Calu3 (cell line): ENCODE data around the gene CXCL5. TPM values are rescaled to one million over a fixed set of nuclear protein-coding genes. Genes with fewer than 3 reads are reported as not detected.
"Not testable (repeated sequence)": the region's sequence is repeated elsewhere in the genome, so short reads cannot be mapped to it uniquely, and the experiment has no call there.

Experiments used
- BruUV-seq: library from RNA; stranded (reverse); fragments of 400-500 nt; replicated peaks from 2 replicates; lab custom pipeline; 2021; lab: Mats Ljungman, UMichigan
- CTCF ChIA-PET: fragments of 300-600 bp; sonication (Branson Sonifier 250); formaldehyde crosslinking; loops from one replicate; lab custom pipeline; 2022; ENCODE audit warnings: antibody characterized with exemption; lab: Charles Lee
- DNase-seq: peaks from one replicate; pipeline ENCODE4 v3.0.0; 2022
- H3K27ac Mint-ChIP-seq: one replicate; pipeline ENCODE4 v1.8.0; 2022; ENCODE audit warnings: mixed read lengths; ENCODE audit not compliant: unreplicated experiment
- H3K27me3 Mint-ChIP-seq: one replicate; pipeline ENCODE4 v1.8.0; 2022; ENCODE audit warnings: mixed read lengths; ENCODE audit not compliant: unreplicated experiment
- H3K36me3 Mint-ChIP-seq: one replicate; pipeline ENCODE4 v1.8.0; 2022; ENCODE audit warnings: mild to moderate bottlenecking, moderate library complexity, mixed read lengths; ENCODE audit not compliant: insufficient read depth, unreplicated experiment
- H3K4me1 Mint-ChIP-seq: one replicate; pipeline ENCODE4 v1.8.0; 2022; ENCODE audit warnings: mild to moderate bottlenecking, low read depth, mixed read lengths; ENCODE audit not compliant: unreplicated experiment
- H3K4me3 Mint-ChIP-seq: one replicate; pipeline ENCODE4 v1.8.0; 2022; ENCODE audit warnings: mild to moderate bottlenecking, low read depth, moderate library complexity, mixed read lengths; ENCODE audit not compliant: unreplicated experiment
- H3K9me3 Mint-ChIP-seq: one replicate; pipeline ENCODE4 v1.8.0; 2022; ENCODE audit warnings: low read depth, mixed read lengths; ENCODE audit not compliant: unreplicated experiment
- intact Hi-C: fragments of 100-400 bp; cut with micrococcal nuclease; formaldehyde crosslinking; loops from one replicate; pipeline ENCODE4 v1.10.0; 2022; ENCODE audit not compliant: unreplicated experiment
- total RNA-seq: library from RNA; stranded (reverse); gene quantifications from 2 replicates; pipeline ENCODE4 v1.2.3, GENCODE V29; 2022
- TF ChIP-seq, protein P1 (sequence below): fragments of 200-600 bp; IDR thresholded peaks from one replicate; pipeline ENCODE4 v1.8.0; 2022; ENCODE audit warnings: antibody characterized with exemption; ENCODE audit not compliant: unreplicated experiment

The CXCL5 gene
- total RNA-seq, 1 experiment from 2014 or later = 1,906 TPM

DNA sequence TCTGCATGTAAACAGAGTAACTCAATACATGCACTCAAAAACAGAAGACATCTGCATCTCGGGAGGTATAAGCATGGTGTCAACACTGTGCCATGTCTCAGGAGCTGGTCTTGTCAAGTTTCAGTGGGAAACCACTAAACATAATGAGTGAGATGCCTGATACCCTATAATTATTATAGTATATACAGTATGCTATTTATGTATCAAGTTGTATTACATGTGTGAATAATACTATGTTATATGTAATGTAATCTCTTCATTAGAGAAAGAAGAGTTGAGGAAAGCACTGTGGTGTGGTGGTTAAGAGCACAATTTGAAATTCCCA, 13.0 kb downstream of the CXCL5 start:
- TF ChIP-seq, protein P1, sequence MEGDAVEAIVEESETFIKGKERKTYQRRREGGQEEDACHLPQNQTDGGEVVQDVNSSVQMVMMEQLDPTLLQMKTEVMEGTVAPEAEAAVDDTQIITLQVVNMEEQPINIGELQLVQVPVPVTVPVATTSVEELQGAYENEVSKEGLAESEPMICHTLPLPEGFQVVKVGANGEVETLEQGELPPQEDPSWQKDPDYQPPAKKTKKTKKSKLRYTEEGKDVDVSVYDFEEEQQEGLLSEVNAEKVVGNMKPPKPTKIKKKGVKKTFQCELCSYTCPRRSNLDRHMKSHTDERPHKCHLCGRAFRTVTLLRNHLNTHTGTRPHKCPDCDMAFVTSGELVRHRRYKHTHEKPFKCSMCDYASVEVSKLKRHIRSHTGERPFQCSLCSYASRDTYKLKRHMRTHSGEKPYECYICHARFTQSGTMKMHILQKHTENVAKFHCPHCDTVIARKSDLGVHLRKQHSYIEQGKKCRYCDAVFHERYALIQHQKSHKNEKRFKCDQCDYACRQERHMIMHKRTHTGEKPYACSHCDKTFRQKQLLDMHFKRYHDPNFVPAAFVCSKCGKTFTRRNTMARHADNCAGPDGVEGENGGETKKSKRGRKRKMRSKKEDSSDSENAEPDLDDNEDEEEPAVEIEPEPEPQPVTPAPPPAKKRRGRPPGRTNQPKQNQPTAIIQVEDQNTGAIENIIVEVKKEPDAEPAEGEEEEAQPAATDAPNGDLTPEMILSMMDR = no peak
- intact Hi-C loops = no loop called here

DNA sequence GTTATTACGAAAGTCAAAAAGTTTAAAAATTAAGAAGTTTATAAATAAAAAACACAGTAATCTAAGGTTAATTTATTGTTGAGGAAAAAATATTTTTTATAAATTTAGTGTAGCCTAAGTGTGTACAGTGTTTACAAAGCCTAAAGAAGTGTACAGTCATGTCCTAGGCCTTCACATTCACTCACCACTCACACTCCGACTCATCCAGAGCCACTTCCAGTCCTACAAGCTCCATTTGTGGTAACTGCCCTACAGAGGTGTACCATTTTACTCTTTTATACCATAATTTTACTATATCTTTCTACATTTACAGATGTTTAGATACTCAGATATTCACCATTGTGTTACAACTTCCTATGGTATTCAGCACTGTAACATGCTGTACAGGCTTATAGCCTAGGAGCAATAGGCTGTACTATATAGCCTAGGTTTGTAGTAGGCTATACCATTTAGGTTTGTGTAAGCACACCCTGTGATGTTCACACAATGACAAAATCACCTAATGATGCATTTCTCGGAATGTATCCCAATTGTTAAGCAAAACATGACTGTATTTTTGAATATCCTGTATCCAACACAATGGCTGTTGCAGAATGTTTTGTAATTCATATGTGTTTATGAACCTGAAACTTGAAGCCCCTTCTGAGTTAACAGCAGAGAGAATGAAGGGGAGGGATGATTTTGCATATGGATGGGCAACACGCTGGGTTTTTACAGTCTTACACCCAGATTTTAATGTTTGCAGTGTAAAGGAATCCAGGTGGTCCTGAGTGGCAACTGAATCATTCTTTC, 13.5 kb downstream of the CXCL5 start:
- no peak for DNase-seq
- Mint-ChIP-seq H3K36me3 (no peaks in the 10 kb centered on the region), H3K9me3 (no peaks in the 10 kb centered on the region), H3K4me3 (no peak overlapping the region), H3K27me3 (no peaks in the 10 kb centered on the region), H3K4me1 (peaks cover 22% of the 10 kb centered on the region), H3K27ac (no peak overlapping the region)
- TF ChIP-seq, protein P1 = no peak
- no TSS peak for BruUV-seq
- intact Hi-C loops = no loop called here
- CTCF ChIA-PET = no interaction called here

More for the DNA sequence above, 13.0 kb downstream of the CXCL5 start:
- CTCF ChIA-PET = no interaction called here
- Mint-ChIP-seq H3K27ac (no peak overlapping the region), H3K36me3 (no peaks in the 10 kb centered on the region), H3K4me1 (peaks cover 22% of the 10 kb centered on the region), H3K4me3 (no peak overlapping the region), H3K9me3 (no peaks in the 10 kb centered on the region), H3K27me3 (no peaks in the 10 kb centered on the region)
- BruUV-seq = no TSS peak
- DNase-seq = no peak

DNA sequence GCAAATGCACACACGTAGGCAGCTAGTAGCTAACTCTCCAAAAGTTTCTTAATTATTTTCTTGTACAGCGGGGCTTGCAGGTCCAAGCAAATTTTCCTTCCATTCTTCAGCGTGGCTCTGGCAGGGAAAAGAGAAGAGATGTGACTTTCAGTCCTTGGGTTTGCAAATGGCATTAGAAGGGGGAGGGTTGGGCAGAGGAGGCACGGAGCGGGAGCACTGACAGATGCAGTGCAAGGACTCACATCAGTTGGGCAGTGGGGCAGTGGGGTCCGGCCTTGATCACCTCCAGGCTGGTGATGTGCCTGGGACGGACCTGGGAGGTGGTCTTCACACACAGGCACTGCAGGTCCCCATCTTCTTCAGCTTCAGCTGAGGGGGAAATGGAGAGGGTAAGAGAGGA, 17.3 kb downstream of the CXCL5 start:
- H3K4me1 Mint-ChIP-seq = peaks cover 23% of the 10 kb centered on the region
- CTCF ChIA-PET, BruUV-seq, H3K9me3 Mint-ChIP-seq, H3K36me3 Mint-ChIP-seq, H3K27ac Mint-ChIP-seq, intact Hi-C loops, H3K27me3 Mint-ChIP-seq, DNase-seq: not testable (repeated sequence)
- peak overlapping the region; percentile 62 for H3K4me3 Mint-ChIP-seq

DNA sequence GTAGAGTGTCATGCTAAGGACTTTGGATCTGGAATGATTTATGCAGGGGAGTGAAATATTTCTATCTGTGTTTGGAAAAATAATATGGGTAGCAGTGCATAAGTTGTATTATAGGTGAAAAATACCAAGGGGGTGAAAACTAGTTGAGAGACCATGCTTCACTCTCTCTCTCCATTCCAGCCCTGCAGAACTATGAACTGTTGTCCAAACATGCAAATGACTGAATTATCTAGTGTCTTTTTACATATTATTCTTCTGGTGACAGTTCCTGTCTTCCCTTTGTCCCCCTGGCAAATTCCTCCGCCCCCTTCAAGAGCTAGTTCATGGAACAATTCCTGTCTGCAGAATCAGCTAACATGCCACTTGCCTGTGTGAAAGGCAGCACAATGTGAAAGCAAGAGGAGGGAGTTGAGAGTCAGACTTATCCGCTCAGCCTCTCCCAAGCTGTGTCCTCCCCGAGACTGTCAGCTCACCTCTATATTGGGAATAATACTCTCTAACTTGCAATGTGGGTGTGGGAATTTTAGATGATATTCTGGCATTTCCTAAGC, 19.0 kb downstream of the CXCL5 start:
- TF ChIP-seq, protein P1 = no peak
- CTCF ChIA-PET = no interaction called here
- H3K4me1 Mint-ChIP-seq = peaks cover 23% of the 10 kb centered on the region
- H3K9me3 Mint-ChIP-seq = no peaks in the 10 kb centered on the region
- H3K36me3 Mint-ChIP-seq = no peaks in the 10 kb centered on the region
- no peak overlapping the region for H3K4me3 Mint-ChIP-seq
- H3K27ac Mint-ChIP-seq = no peak overlapping the region
- no peaks in the 10 kb centered on the region for H3K27me3 Mint-ChIP-seq
- no TSS peak for BruUV-seq
- DNase-seq = no peak
- intact Hi-C loops = no loop called here

DNA sequence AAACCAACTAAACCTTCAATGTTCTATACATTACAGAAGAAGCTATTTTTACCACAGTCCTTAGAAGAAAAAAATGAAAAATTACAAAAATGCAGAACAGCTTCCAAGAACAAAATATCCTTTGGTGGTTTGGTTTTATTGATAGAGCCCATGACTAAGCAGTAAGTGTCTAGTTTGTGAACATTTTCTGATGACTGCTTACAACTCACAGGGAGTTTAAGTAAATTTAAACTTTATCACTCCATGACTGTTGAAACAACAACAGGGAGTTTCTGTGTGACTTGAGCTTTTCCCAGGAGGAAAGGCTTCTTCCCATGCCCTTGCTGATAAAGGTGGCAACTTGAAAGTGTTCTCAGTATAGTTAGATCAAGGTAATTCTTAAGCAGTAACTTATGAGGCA, 19.6 kb downstream of the CXCL5 start:
- no peaks in the 10 kb centered on the region for H3K36me3 Mint-ChIP-seq
- TF ChIP-seq, protein P1 = no peak
- peaks cover 23% of the 10 kb centered on the region for H3K4me1 Mint-ChIP-seq
- no peaks in the 10 kb centered on the region for H3K9me3 Mint-ChIP-seq
- no peaks in the 10 kb centered on the region for H3K27me3 Mint-ChIP-seq
- no peak overlapping the region for H3K27ac Mint-ChIP-seq
- no TSS peak for BruUV-seq
- DNase-seq = no peak
- CTCF ChIA-PET = no interaction called here
- H3K4me3 Mint-ChIP-seq = no peak overlapping the region
- intact Hi-C loops = no loop called here
